SK-N-SH (cell line): ENCODE results near the gene SPRR2F.
"Not testable (repeated sequence)": the region's sequence is repeated elsewhere in the genome, so short reads cannot be mapped to it uniquely, and the experiment has no call there.

Source experiments
- EP300 ChIP-seq, 2 experiments: IDR thresholded peaks; 2 replicates each; pipeline versions ENCODE4 v1.4.0 to v1.6.1; 2012; ENCODE audit warnings: borderline replicate concordance in 1 of 2, low read depth in 1 of 2, low read length in 1 of 2
- FOXM1 ChIP-seq: IDR thresholded peaks from 2 replicates; pipeline ENCODE4 v1.4.0; 2012; ENCODE audit warnings: low read depth, mild to moderate bottlenecking
- GABPA ChIP-seq: IDR thresholded peaks from 2 replicates; pipeline ENCODE4 v1.4.0; 2012; ENCODE audit warnings: low read depth, mild to moderate bottlenecking
- NFIC ChIP-seq: IDR thresholded peaks from 2 replicates; pipeline ENCODE4 v1.4.0; 2012; ENCODE audit warnings: borderline replicate concordance
- POLR2AphosphoS5 ChIP-seq: IDR thresholded peaks from 2 replicates; pipeline ENCODE4 v1.6.1; 2012; ENCODE audit warnings: low read depth, low read length
- RAD21 ChIP-seq: IDR thresholded peaks from 2 replicates; pipeline ENCODE4 v1.6.1; 2012; ENCODE audit warnings: mild to moderate bottlenecking, low read length
- SIN3A ChIP-seq: IDR thresholded peaks from 2 replicates; pipeline ENCODE4 v1.6.1; 2012; ENCODE audit warnings: low read depth, mild to moderate bottlenecking, low read length, moderate library complexity, borderline replicate concordance
- SMC3 ChIP-seq: IDR thresholded peaks from 2 replicates; pipeline ENCODE4 v1.6.1; 2012; ENCODE audit warnings: low read depth, low read length, improper control_type of control experiment
- TEAD4 ChIP-seq: IDR thresholded peaks from 2 replicates; pipeline ENCODE4 v1.4.0; 2012; ENCODE audit warnings: mild to moderate bottlenecking, borderline replicate concordance; ENCODE audit not compliant: insufficient read depth
- TF ChIP-seq, protein P1 (sequence below): fragments of 200-600 bp; sonication (generic); IDR thresholded peaks from 2 replicates; pipeline ENCODE4 v1.6.1; 2017; ENCODE audit warnings: antibody characterized with exemption, mild to moderate bottlenecking, moderate library complexity
- TF ChIP-seq, protein P2 (sequence below): IDR thresholded peaks from 2 replicates; pipeline ENCODE4; 2012

- TF ChIP-seq, protein P1, sequence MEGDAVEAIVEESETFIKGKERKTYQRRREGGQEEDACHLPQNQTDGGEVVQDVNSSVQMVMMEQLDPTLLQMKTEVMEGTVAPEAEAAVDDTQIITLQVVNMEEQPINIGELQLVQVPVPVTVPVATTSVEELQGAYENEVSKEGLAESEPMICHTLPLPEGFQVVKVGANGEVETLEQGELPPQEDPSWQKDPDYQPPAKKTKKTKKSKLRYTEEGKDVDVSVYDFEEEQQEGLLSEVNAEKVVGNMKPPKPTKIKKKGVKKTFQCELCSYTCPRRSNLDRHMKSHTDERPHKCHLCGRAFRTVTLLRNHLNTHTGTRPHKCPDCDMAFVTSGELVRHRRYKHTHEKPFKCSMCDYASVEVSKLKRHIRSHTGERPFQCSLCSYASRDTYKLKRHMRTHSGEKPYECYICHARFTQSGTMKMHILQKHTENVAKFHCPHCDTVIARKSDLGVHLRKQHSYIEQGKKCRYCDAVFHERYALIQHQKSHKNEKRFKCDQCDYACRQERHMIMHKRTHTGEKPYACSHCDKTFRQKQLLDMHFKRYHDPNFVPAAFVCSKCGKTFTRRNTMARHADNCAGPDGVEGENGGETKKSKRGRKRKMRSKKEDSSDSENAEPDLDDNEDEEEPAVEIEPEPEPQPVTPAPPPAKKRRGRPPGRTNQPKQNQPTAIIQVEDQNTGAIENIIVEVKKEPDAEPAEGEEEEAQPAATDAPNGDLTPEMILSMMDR, result not testable (repeated sequence)
- not testable (repeated sequence) for TF ChIP-seq NFIC; POLR2AphosphoS5; GABPA; EP300 (IDR thresholded peaks at IDR 0.05; ENCODE audit: borderline replicate concordance in 1 of 2, low read depth in 1 of 2, low read length in 1 of 2); FOXM1; RAD21; TEAD4; SIN3A; SMC3
- TF ChIP-seq, protein P2, sequence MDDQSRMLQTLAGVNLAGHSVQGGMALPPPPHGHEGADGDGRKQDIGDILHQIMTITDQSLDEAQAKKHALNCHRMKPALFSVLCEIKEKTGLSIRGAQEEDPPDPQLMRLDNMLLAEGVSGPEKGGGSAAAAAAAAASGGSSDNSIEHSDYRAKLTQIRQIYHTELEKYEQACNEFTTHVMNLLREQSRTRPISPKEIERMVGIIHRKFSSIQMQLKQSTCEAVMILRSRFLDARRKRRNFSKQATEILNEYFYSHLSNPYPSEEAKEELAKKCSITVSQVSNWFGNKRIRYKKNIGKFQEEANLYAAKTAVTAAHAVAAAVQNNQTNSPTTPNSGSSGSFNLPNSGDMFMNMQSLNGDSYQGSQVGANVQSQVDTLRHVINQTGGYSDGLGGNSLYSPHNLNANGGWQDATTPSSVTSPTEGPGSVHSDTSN, result not testable (repeated sequence)
Observed at GRCh38 chr1:153112454-153112853, 862 bp downstream of the SPRR2F start.
